Activated CD4-positive, alpha-beta T cell treated with anti-CD3 and anti-CD28 coated beads, Interleukin-2, amount 50 U/mL, for 16 hours (primary cell): ENCODE data around the gene RBMS3.

ENCODE experiments used
- DNase-seq: peaks from one replicate; pipeline ENCODE4 v3.0.0-alpha.2; 2020

Gene RBMS3

GRCh38 chr3:29537889-29538609 is 257.2 kb downstream of the RBMS3 start:
- no peak for DNase-seq

GRCh38 chr3:29538610-29538958 is 257.7 kb downstream of the RBMS3 start:
- no peak for DNase-seq

GRCh38 chr3:29540544-29540943 is 259.7 kb downstream of the RBMS3 start:
- DNase-seq, result no peak

GRCh38 chr3:29544701-29545363 is 264.0 kb downstream of the RBMS3 start:
- no peak for DNase-seq

GRCh38 chr3:29545615-29546014 is 264.7 kb downstream of the RBMS3 start:
- no peak for DNase-seq

GRCh38 chr3:29552051-29552450 is 271.2 kb downstream of the RBMS3 start:
- DNase-seq, result no peak

GRCh38 chr3:29554566-29554965 is 273.7 kb downstream of the RBMS3 start:
- DNase-seq, result peak; percentile 2

- no peak for DNase-seq
Measured at GRCh38 chr3:29555590-29555989, 274.7 kb downstream of the RBMS3 start.

- DNase-seq, result no peak
Measured at GRCh38 chr3:29557186-29557585, 276.3 kb downstream of the RBMS3 start.

- no peak for DNase-seq
Measured at GRCh38 chr3:29557825-29558224, 277.0 kb downstream of the RBMS3 start.

- no peak for DNase-seq
Measured at GRCh38 chr3:29559741-29560465, 279.0 kb downstream of the RBMS3 start.

GRCh38 chr3:29561651-29562149 is 280.8 kb downstream of the RBMS3 start:
- DNase-seq, result no peak

- no peak for DNase-seq
Measured at GRCh38 chr3:29565236-29565635, 284.4 kb downstream of the RBMS3 start.

- DNase-seq, result no peak
Measured at GRCh38 chr3:29567501-29567900, 286.6 kb downstream of the RBMS3 start.

- no peak for DNase-seq
Measured at GRCh38 chr3:29568355-29568754, 287.5 kb downstream of the RBMS3 start.

GRCh38 chr3:29576181-29576580 is 295.3 kb downstream of the RBMS3 start:
- DNase-seq, result no peak

- no peak for DNase-seq
Measured at GRCh38 chr3:29576675-29577074, 295.8 kb downstream of the RBMS3 start.

- DNase-seq, result no peak
Measured at GRCh38 chr3:29577250-29577649, 296.4 kb downstream of the RBMS3 start.

- DNase-seq, result no peak
Measured at GRCh38 chr3:29581311-29581710, 300.4 kb downstream of the RBMS3 start.

- no peak for DNase-seq
Measured at GRCh38 chr3:29582273-29582672, 301.4 kb downstream of the RBMS3 start.

GRCh38 chr3:29583861-29584260 is 303.0 kb downstream of the RBMS3 start:
- no peak for DNase-seq

GRCh38 chr3:29585368-29585767 is 304.5 kb downstream of the RBMS3 start:
- no peak for DNase-seq

GRCh38 chr3:29587340-29587739 is 306.5 kb downstream of the RBMS3 start:
- DNase-seq, result no peak

- no peak for DNase-seq
Measured at GRCh38 chr3:29590012-29590411, 309.1 kb downstream of the RBMS3 start.
